ENCODE measurements around the gene IRAG1. TPM values are rescaled to one million over a fixed set of nuclear protein-coding genes. Genes with fewer than 3 reads are reported as not detected.

Gene IRAG1
- total and polyA plus RNA-seq, 2 experiments from 2014 or later: 1.5 to 2.7 TPM

DNA sequence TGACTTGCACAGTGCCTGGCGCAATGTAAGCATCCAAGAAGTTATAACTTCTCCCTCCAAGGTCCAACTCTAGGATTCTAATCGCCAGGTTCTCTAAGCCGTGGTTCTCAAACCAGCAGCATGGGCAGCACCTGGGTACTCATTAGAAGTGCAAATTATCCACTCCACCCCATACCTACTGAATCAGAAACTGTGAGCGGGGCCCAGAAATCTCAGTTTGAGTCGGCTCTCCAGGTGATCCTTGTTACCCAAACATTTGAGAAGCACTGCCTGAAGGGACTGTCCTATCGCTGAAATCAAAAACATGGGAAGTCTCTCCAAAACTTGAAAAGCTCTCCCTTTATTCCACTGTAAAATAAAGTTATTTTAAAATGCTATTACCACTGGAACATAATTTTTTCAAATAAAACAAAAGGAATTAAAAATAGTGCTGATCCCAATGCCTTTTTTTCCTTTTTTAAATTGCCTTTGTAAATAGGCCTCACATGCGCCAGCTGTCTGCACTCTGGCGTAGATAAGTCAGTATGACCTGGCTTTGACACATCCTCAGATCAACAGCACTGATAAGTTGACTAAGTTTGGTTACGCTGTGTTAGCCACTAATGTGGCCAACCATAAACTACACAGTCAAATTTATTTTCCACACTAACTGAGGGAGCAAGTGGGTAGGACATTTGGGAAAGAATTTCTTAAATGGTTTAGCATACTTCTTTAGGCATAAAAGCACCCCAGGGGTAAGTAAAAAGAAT, 49.1 kb upstream of the IRAG1 start (continued):
- TF ChIP-seq, protein P1, sequence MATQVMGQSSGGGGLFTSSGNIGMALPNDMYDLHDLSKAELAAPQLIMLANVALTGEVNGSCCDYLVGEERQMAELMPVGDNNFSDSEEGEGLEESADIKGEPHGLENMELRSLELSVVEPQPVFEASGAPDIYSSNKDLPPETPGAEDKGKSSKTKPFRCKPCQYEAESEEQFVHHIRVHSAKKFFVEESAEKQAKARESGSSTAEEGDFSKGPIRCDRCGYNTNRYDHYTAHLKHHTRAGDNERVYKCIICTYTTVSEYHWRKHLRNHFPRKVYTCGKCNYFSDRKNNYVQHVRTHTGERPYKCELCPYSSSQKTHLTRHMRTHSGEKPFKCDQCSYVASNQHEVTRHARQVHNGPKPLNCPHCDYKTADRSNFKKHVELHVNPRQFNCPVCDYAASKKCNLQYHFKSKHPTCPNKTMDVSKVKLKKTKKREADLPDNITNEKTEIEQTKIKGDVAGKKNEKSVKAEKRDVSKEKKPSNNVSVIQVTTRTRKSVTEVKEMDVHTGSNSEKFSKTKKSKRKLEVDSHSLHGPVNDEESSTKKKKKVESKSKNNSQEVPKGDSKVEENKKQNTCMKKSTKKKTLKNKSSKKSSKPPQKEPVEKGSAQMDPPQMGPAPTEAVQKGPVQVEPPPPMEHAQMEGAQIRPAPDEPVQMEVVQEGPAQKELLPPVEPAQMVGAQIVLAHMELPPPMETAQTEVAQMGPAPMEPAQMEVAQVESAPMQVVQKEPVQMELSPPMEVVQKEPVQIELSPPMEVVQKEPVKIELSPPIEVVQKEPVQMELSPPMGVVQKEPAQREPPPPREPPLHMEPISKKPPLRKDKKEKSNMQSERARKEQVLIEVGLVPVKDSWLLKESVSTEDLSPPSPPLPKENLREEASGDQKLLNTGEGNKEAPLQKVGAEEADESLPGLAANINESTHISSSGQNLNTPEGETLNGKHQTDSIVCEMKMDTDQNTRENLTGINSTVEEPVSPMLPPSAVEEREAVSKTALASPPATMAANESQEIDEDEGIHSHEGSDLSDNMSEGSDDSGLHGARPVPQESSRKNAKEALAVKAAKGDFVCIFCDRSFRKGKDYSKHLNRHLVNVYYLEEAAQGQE (IDR thresholded peaks at IDR 0.05; ENCODE audit: unreplicated experiment): no peak
- TF ChIP-seq NANOG (IDR thresholded peaks at IDR 0.05; ENCODE audit: borderline replicate concordance): no peak

DNA sequence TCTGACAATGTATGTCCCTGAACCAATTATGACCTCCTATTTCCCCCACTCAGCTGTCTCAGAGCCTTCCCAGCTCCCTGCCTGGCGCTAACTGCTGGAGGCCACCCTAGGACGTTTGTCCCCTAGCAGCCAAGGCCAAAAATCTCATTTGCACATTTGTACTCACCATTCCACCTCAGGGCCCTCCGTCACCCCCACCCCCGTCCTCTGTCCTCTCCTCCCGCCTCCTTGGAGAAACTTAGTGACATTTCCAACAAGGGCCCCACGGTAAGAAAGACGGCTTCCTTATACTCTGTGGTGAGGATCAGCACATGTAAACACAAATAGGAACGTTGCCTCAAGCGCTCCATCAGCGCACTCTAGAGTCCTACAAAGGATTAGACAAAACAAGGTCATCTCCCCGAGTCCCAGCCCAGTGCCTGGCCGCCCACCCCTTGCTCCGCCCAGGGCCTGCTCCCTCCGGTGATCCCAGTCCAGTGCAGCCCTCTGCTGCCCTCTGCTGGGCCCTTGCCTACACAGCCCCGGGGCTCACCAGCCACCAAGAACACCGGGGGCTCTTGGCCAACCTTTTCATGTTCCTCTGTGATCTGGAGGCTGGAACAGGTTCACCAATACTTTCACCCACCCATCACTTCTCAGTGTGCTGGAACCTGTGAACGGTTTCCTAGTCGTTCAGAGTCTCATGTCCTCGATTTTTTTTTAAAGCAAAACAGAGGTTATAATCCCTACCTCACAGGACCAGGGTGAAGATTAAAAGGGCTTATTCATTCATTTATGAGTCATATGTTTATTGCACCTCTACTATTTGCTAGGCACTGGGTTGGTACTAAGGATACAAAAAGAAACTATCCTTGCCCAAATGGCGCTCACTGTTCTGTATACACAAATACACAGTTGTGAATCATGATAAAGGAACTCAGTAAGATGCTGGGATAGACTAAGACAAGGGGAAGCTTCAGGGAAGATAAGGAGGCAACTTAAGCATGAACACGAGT, 42.2 kb upstream of the IRAG1 start:
- ATAC-seq: peak; percentile 100
- H3K27ac ChIP-seq (ENCODE audit: low read depth): no peak overlapping the region
- peak overlapping the region; percentile 47 for H3K4me3 ChIP-seq
- peak overlapping the region; percentile 57 for H3K4me3 Mint-ChIP-seq
- H3K27me3 Mint-ChIP-seq (ENCODE audit: insufficient read depth, low read depth, poor library complexity): peaks cover 2% of the 10 kb centered on the region
- peak overlapping the region; percentile 85 for H3K27ac Mint-ChIP-seq
- no peaks in the 10 kb centered on the region for H3K9me3 Mint-ChIP-seq
- peaks cover 13% of the 10 kb centered on the region for H3K4me1 Mint-ChIP-seq
- no peaks in the 10 kb centered on the region; the same call in 1 of the 2 replicates for H3K4me1 ChIP-seq (ENCODE audit: insufficient read depth)
- peak; percentile 97 for DNase-seq (ENCODE audit: low spot score)
- no peaks in the 10 kb centered on the region for H3K36me3 ChIP-seq (ENCODE audit: insufficient read depth)
- H3K36me3 Mint-ChIP-seq (ENCODE audit: low read depth): no peaks in the 10 kb centered on the region
- H3K27me3 ChIP-seq (ENCODE audit: insufficient read depth): no peaks in the 10 kb centered on the region
- H4K20me1 ChIP-seq (replicated peaks; ENCODE audit: insufficient read depth): no peaks in the 10 kb centered on the region
- no peaks in the 10 kb centered on the region for H3F3A ChIP-seq (replicated peaks; ENCODE audit: low read depth)
- peak overlapping the region; percentile 75 for H3K4me2 ChIP-seq
- peak overlapping the region; percentile 90 for H2AFZ ChIP-seq
- H3K9me2 ChIP-seq (ENCODE audit: insufficient read depth): no peaks in the 10 kb centered on the region
- no peaks in the 10 kb centered on the region for H3K79me2 ChIP-seq (replicated peaks; ENCODE audit: insufficient read depth)
- TF ChIP-seq, protein P2, sequence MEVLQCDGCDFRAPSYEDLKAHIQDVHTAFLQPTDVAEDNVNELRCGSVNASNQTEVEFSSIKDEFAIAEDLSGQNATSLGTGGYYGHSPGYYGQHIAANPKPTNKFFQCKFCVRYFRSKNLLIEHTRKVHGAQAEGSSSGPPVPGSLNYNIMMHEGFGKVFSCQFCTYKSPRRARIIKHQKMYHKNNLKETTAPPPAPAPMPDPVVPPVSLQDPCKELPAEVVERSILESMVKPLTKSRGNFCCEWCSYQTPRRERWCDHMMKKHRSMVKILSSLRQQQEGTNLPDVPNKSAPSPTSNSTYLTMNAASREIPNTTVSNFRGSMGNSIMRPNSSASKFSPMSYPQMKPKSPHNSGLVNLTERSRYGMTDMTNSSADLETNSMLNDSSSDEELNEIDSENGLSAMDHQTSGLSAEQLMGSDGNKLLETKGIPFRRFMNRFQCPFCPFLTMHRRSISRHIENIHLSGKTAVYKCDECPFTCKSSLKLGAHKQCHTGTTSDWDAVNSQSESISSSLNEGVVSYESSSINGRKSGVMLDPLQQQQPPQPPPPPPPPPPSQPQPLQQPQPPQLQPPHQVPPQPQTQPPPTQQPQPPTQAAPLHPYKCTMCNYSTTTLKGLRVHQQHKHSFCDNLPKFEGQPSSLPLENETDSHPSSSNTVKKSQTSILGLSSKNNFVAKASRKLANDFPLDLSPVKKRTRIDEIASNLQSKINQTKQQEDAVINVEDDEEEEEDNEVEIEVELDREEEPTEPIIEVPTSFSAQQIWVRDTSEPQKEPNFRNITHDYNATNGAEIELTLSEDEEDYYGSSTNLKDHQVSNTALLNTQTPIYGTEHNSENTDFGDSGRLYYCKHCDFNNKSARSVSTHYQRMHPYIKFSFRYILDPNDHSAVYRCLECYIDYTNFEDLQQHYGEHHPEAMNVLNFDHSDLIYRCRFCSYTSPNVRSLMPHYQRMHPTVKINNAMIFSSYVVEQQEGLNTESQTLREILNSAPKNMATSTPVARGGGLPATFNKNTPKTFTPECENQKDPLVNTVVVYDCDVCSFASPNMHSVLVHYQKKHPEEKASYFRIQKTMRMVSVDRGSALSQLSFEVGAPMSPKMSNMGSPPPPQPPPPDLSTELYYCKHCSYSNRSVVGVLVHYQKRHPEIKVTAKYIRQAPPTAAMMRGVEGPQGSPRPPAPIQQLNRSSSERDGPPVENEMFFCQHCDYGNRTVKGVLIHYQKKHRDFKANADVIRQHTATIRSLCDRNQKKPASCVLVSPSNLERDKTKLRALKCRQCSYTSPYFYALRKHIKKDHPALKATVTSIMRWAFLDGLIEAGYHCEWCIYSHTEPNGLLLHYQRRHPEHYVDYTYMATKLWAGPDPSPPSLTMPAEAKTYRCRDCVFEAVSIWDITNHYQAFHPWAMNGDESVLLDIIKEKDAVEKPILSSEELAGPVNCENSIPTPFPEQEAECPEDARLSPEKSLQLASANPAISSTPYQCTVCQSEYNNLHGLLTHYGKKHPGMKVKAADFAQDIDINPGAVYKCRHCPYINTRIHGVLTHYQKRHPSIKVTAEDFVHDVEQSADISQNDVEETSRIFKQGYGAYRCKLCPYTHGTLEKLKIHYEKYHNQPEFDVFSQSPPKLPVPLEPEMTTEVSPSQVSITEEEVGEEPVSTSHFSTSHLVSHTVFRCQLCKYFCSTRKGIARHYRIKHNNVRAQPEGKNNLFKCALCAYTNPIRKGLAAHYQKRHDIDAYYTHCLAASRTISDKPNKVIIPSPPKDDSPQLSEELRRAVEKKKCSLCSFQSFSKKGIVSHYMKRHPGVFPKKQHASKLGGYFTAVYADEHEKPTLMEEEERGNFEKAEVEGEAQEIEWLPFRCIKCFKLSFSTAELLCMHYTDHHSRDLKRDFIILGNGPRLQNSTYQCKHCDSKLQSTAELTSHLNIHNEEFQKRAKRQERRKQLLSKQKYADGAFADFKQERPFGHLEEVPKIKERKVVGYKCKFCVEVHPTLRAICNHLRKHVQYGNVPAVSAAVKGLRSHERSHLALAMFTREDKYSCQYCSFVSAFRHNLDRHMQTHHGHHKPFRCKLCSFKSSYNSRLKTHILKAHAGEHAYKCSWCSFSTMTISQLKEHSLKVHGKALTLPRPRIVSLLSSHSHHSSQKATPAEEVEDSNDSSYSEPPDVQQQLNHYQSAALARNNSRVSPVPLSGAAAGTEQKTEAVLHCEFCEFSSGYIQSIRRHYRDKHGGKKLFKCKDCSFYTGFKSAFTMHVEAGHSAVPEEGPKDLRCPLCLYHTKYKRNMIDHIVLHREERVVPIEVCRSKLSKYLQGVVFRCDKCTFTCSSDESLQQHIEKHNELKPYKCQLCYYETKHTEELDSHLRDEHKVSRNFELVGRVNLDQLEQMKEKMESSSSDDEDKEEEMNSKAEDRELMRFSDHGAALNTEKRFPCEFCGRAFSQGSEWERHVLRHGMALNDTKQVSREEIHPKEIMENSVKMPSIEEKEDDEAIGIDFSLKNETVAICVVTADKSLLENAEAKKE (CRISPR knock-in tag; IDR thresholded peaks at IDR 0.05): no peak
- TF ChIP-seq JUNB (IDR thresholded peaks at IDR 0.05; ENCODE audit: unreplicated experiment) (no peak), CREB1 (CRISPR knock-in tag; IDR thresholded peaks at IDR 0.05; ENCODE audit: low read depth) (no peak), EZH2 (IDR thresholded peaks at IDR 0.05; ENCODE audit: low read depth, unreplicated experiment) (no peak), ZNF331 (CRISPR knock-in tag; IDR thresholded peaks at IDR 0.05; ENCODE audit: low read depth) (no peak)
- TF ChIP-seq, protein P1 (IDR thresholded peaks at IDR 0.05; ENCODE audit: unreplicated experiment): no peak
